HG03442 (cell line): ENCODE data around the gene DHRS13.
A peak's percentile ranks its signal among the peaks of the same experiment; 100 is the strongest.

Source experiments
- ATAC-seq: cut with Tn5 transposase; IDR thresholded peaks from one replicate; pipeline ENCODE4 v1.9.1; 2021; ENCODE audit warnings: mild to moderate bottlenecking, moderate library complexity; ENCODE audit not compliant: unreplicated experiment

The DHRS13 gene

GRCh38 chr17:28902819-28903545 is at the start of gene DHRS13:
Gene DHRS13, minus strand, starts transcription at chr17:28903079. Its CDS starts 135 bp downstream, at chr17:28902944.
- peak; percentile 79 for ATAC-seq

DNA sequence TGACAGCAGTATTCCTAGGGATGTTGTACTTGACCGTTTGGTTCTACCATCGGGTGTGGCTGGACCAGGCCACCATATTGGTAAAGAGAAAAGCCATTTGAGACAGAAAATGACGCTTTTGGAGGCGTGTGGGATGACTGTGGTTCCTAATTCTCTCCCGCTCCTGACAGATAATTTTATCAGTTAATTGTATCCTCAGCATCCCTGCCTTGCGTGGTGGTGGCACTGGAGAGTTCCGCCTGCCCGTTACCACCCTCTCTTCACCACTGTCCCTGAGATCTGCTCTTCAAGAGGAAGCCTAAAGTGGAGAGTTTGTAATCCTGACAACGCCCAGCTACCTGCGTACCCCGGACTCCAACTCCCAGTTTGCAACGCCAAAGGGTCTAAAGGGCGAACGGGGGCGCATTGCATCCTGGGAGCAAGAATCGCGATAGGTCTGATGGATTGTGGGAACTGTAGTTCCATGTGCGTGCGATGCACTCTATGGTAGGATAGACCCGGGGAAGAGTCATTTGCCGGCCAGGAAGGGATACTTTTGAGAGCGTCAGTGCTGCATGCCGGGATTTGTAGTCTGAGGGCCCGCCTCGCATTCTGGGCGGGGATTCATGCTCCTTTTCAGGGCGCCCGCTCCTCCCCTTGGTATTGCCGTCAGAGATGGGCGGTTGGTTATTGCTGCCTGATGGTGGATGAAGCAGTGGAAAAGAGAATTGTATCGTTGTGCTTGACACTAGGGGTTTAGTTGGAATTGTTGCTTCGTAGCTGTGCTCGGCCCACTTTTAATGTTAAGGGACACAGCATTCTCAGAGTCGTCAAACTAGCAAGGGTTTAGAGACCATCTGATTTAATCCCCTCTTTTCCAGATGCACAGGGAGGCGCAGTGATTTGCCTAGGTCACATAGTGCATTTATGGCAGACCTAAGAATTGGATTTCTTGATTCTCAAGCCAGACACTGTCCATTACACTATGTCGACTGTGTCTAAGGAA is 49.4 kb upstream of the DHRS13 start:
- ATAC-seq, result peak; percentile 59

- ATAC-seq, result peak; percentile 60
Measured at GRCh38 chr17:28951428-28951990, 48.6 kb upstream of the DHRS13 start, which contains the start of gene PHF12. Gene PHF12, minus strand, starts transcription at chr17:28951518. Its CDS starts 558 bp downstream, at chr17:28950960.

DNA sequence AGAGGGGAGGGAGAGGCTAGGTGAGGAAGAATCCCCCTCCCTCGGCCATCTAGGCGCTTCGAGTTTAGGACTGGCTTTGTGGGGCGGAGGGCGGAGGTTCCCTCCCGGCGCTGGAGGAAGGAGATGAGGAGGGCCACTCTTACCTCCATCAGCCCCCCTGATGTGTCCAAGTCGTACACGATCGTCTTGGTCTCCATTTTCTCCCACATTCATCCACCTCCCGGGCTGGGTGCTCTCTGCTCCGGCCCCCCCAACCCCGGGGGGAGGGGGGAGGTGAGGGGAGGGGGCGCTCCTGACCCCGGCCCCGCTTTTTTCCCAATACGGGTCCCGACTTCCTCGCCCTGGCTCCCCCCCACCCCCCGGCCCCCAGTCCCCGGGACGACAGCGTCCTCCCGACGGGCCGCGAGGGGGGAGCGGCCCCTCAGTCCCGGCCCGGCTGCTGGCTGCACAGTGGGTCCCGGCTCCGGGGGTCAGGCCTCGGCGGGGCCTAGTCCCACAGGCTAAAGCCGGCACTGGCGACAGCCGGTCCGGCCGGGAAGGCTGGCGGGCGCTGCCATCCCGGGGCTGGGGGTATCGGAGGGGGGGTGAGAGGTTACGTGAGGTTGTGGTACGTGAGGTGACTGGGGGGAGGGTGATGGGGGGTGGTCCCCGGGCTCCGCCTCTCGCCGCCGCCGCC is 48.0 kb upstream of the DHRS13 start:
- ATAC-seq, result no peak

DNA sequence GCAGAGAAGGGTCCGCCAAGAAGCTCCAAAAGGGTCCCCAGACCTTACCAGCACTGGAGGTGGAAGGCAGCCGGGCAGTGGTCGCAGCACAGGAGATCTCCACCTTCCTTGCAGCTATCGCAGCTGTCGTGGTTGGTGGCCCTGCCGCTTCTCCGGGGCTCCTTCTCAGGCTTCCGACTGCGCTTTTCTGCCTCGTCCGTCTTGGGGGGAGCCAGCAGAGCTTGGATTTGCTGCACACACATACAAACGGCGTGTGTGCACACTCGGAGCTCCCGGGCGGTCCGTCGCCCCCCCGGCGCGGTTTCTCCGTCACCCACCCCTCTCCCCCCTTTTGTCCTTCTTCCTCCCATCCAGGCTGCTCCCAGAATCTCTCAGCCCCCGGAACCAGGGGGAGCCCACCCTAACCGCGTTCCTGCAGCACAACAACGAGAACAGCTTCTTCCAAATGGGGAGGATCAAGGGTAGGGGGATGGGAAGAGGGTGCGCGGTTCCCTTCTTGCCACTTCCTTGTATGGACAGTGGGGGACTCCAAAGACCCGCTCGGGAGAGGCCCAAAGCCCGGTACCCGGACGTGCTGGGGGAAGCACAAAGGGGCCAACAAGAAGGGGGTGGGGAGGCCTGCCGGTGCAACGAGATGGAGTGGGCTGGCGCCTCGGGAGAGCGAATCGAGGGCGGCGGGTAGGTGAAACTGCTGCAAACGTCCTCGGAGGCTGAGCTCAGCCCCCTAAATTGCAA is 47.3 kb upstream of the DHRS13 start:
- no peak for ATAC-seq

GRCh38 chr17:28949185-28950016 is 46.5 kb upstream of the DHRS13 start:
- ATAC-seq, result no peak

DNA sequence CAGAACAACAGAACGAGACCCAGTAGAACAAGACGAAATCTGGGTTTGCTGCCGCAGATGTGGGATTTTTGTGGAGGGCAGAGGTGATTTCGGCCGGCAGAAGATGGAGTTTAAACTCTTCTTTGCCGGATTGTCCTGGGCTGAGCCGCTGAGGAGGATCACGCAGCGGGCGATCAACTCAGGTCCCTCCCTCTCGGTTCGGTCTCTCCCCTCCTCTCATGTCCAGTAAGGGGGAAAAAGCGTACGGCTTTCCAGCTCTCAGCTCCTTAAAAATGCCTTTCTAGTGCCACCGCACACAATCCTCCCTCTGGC is 46.0 kb upstream of the DHRS13 start:
- ATAC-seq, result no peak

DNA sequence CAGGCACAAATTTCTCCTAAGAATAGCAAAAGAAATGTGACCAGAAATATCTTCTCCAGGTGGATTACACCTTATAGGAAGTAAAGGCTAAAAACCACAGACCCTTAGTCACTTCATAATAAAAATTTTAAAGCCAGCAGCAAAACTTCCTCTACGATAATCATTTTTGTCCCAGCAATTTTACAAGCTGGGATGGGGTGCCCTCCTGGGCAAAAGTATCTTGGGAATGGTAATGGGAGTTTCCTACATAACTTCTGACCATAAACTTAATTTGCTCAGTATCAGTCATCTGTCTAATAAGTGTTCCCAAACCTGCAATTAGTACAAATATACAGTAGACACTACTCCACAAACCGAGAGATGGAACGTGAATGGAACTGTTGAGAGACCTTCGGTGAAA is 45.5 kb upstream of the DHRS13 start:
- no peak for ATAC-seq

GRCh38 chr17:28947639-28948038 is 44.8 kb upstream of the DHRS13 start:
- ATAC-seq, result no peak

GRCh38 chr17:28946239-28946638 is 43.4 kb upstream of the DHRS13 start:
- ATAC-seq, result no peak

- ATAC-seq, result no peak
Measured at GRCh38 chr17:28944862-28945741, 42.2 kb upstream of the DHRS13 start.

GRCh38 chr17:28944343-28944742 is 41.5 kb upstream of the DHRS13 start:
- no peak for ATAC-seq

DNA sequence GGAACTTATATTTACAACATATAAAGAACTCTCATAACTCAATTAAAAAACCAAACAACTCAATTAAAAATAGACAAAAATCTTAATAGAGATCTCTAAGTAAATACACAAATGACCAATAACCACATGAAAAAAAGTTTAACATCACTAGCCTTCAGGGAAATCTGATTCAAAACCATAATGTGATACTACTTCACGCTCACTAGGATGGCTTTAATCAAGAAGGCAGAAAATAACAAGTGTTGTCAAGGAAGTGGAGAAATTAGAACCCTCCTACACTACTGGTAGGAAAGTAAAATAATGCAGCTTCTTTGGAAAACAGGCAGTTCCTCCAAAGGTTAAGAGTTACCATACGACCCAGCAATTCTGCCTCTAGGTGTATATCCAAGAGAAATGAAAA is 40.0 kb upstream of the DHRS13 start:
- ATAC-seq, result no peak

- no peak for ATAC-seq
Measured at GRCh38 chr17:28941251-28941650, 38.4 kb upstream of the DHRS13 start.

GRCh38 chr17:28940675-28941074 is 37.8 kb upstream of the DHRS13 start:
- no peak for ATAC-seq

DNA sequence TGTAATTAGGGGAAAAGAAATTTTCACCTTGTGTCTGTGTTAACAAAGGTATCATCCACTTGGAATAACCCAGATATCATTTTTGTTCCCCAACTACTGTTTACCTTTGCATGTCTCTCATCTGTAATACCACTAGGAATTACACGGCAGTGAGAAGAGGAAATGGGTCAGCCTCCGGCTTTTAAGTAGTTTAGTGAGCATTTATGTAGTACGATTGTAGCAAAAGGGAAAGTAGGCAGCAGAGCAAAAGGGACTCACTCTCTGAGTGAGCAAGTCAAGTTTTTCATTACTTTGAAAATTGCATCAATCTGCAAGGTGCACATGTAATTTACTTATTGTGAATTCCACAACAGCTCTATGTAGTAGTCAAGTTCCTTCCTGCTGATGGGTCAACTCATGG is 37.3 kb upstream of the DHRS13 start:
- no peak for ATAC-seq

DNA sequence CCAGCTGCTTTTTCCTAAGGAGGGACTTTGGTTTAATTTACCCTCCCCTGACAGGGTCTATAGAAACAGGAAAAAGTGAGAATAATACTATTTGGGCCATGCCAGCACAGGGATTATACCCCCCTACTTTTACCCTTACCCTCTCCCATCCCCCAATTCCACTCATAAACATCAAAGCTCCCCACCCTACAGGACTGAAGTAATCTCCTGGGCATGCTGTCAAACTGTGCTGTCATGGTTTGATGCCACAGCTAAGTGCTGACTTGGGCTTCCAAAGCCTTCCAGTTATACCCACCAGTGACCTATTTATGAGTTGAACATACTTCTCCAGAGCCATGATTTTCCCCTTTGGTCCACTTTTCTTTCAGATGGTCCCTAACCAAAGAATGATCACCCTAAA is 35.7 kb upstream of the DHRS13 start:
- ATAC-seq, result no peak

- ATAC-seq, result no peak
Measured at GRCh38 chr17:28937044-28937729, 34.3 kb upstream of the DHRS13 start.
